RWPE1 (cell line): ENCODE measurements around the gene NCAPD2.
A peak's percentile ranks its signal among the peaks of the same experiment; 100 is the strongest.
"Not testable (repeated sequence)": the region's sequence is repeated elsewhere in the genome, so short reads cannot be mapped to it uniquely, and the experiment has no call there.

Source experiments
- CTCF ChIA-PET: fragments of 350-600 bp; sonication (Branson Sonifier 250); formaldehyde crosslinking; extraction: SDS; loops from one replicate; lab custom pipeline; 2021; lab: Yijun Ruan, JAX
- POLR2A ChIA-PET: fragments of 400-600 bp; formaldehyde crosslinking; extraction: SDS; loops from one replicate; lab custom pipeline; 2020; ENCODE audit warnings: antibody characterized with exemption; ENCODE audit not compliant: low non-redundant PET; lab: Yijun Ruan, JAX
- DNase-seq: peaks from one replicate; pipeline ENCODE4 v3.0.0; 2012; ENCODE audit warnings: low spot score
- H3K27ac ChIP-seq: fragments of 450-650 bp; 2 replicates; pipeline ENCODE4 v1.5.1; 2017
- TF ChIP-seq, protein P1 (sequence below): fragments of 450-650 bp; conservative IDR thresholded peaks from 2 replicates; pipeline ENCODE4 v1.5.1; 2017; ENCODE audit warnings: low read depth, mild to moderate bottlenecking

Gene NCAPD2

GRCh38 chr12:6478416-6478815, 15.5 kb upstream of the NCAPD2 start:
- TF ChIP-seq, protein P1, sequence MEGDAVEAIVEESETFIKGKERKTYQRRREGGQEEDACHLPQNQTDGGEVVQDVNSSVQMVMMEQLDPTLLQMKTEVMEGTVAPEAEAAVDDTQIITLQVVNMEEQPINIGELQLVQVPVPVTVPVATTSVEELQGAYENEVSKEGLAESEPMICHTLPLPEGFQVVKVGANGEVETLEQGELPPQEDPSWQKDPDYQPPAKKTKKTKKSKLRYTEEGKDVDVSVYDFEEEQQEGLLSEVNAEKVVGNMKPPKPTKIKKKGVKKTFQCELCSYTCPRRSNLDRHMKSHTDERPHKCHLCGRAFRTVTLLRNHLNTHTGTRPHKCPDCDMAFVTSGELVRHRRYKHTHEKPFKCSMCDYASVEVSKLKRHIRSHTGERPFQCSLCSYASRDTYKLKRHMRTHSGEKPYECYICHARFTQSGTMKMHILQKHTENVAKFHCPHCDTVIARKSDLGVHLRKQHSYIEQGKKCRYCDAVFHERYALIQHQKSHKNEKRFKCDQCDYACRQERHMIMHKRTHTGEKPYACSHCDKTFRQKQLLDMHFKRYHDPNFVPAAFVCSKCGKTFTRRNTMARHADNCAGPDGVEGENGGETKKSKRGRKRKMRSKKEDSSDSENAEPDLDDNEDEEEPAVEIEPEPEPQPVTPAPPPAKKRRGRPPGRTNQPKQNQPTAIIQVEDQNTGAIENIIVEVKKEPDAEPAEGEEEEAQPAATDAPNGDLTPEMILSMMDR, result no peak
- H3K27ac ChIP-seq, result no peak overlapping the region
- ChIA-PET CTCF (no interaction called here), POLR2A (no interaction called here)
- no peak for DNase-seq

DNA sequence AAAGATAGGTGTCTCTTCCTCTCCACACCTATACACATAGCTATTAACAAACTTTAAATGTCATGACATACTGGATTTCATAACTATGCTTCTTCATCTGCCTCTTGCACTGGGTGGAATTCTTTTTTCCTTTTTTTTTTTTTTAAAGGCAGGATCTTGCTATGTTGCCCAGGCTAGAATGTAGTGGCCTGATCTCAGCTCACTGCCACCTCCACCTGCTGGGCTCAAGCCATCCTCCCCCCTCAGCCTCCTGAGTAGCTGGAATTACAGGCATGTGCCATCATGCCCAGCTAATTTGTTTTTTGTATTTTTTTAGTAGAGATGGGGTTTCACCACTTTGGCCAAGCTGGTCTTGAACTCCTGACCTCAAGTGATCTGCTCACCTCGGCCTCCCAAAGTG, 5.7 kb upstream of the NCAPD2 start:
- TF ChIP-seq, protein P1, result no peak
- ChIA-PET POLR2A (no interaction called here), CTCF (interaction anchor here (0.6 to 0.7 kb wide), 2 partner anchors 18 to 62 kb away, joined by 3 read pairs; partner anchors contain the start of gene VAMP1)
- H3K27ac ChIP-seq, result no peak overlapping the region
- DNase-seq, result no peak

DNA sequence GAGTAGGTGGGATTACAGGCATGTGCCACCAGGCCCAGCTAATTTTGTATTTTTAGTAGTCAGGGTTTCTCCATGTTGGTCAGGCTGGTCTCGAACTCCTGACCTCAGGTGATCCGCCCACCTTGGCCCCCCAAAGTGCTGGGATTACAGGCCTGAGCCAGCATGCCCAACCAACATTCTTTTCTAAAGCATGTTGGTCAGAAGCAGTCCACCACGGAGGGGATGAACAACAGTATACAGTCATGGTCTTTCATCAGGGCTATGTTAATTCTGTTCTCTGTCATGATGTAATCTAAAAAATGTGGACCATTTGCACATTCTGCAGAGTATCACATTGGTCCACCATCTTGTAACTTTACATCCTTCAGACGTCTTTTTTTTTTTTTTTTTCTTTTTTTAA, 4.5 kb upstream of the NCAPD2 start:
- TF ChIP-seq, protein P1, result no peak
- no peak for DNase-seq
- POLR2A ChIA-PET, result no interaction called here
- CTCF ChIA-PET, result interaction anchor here (0.6 kb wide), 1 partner anchor 284 kb away, joined by 4 read pairs; no protein-coding TSS in a partner anchor
- H3K27ac ChIP-seq, result no peak overlapping the region

- CTCF ChIA-PET, result interaction anchor here (0.7 kb wide), 1 partner anchor 634 kb away, joined by 6 read pairs; no protein-coding TSS in a partner anchor
- POLR2A ChIA-PET, DNase-seq, H3K27ac ChIP-seq: not testable (repeated sequence)
Observed at GRCh38 chr12:6490673-6491072, 3.2 kb upstream of the NCAPD2 start.

- TF ChIP-seq, protein P1, result no peak
- peak within 1 kb of the TSS; percentile 93 for H3K27ac ChIP-seq
- peak; percentile 96 for DNase-seq
- CTCF ChIA-PET, result no interaction called here
- POLR2A ChIA-PET, result interaction anchor here (0.6 to 1.5 kb wide), 4 partner anchors 22 to 274 kb away, joined by 3 to 6 read pairs (median 3); partner anchors contain the start of genes GAPDH and VAMP1
Observed at GRCh38 chr12:6492838-6493496, 935 bp upstream of the NCAPD2 start, which contains the start of gene MRPL51. Gene MRPL51, minus strand, starts transcription at chr12:6493262. Its CDS starts 126 bp downstream, at chr12:6493136.

DNA sequence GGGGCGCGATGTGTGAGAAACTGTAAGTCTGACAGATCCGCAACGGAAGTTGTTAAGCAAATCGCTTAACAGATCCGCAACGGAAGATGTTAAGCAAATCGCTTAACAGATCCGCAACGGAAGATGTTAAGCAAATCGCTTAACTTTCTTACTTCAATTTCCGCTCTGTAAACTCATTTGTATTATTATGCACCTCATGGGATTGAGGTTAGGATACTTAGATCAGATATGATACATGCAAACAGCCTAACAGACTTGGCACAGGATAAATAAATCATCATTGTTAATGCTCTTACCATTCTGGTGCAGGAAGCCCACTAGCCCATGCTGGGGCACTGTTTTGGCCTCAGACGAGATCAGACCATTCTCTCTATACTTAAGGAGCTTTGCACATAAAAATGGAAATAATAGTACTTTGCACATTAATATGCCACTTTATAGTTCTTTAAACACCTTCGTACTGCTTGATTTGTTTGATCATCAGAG, 399 bp downstream of the NCAPD2 start:
- H3K27ac ChIP-seq, result peak overlapping the region; percentile 93
- TF ChIP-seq, protein P1, result no peak
- no peak for DNase-seq
- POLR2A ChIA-PET, result no interaction called here
- CTCF ChIA-PET, result no interaction called here

DNA sequence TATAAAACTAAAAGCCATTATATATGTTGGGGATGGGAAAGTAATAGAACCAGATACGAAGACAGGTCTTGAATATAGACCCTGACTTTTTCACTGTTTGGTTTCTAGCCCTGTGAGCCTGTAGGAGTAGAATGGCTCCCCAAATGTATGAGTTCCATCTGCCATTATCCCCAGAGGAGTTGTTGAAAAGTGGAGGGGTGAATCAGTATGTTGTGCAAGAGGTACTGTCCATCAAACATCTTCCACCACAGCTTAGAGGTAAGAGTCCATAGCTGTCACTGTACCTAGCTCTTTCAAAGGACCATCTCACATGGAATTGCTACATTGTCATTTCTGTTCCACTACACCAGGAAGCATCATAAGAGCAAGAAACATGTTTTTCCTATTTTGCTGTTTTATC, 1.1 kb downstream of the NCAPD2 start:
- ChIA-PET POLR2A (no interaction called here), CTCF (interaction anchor here (1.0 kb wide), 1 partner anchor 44 kb away, joined by 3 read pairs; no protein-coding TSS in a partner anchor)
- peak; percentile 26 for DNase-seq

GRCh38 chr12:6497291-6497690, 3.4 kb downstream of the NCAPD2 start:
- peak overlapping the region; percentile 43; the same call in 1 of the 2 replicates for H3K27ac ChIP-seq
- DNase-seq, result not testable (repeated sequence)
- ChIA-PET CTCF (interaction anchor here (0.6 kb wide), 1 partner anchor 509 kb away, joined by 3 read pairs; no protein-coding TSS in a partner anchor), POLR2A (interaction anchor here (0.7 to 2.2 kb wide), 2 partner anchors 37 to 43 kb away, joined by 4 to 5 read pairs; partner anchors contain the start of gene GAPDH)

More for the DNA sequence above, 1.1 kb downstream of the NCAPD2 start:
- TF ChIP-seq, protein P1, result no peak
- H3K27ac ChIP-seq, result no peak overlapping the region
